HG03025 (cell line): ENCODE data around the gene KLHDC9.
"Not testable (repeated sequence)": the region's sequence is repeated elsewhere in the genome, so short reads cannot be mapped to it uniquely, and the experiment has no call there.

Experiments
- ATAC-seq: cut with Tn5 transposase; IDR thresholded peaks from one replicate; pipeline ENCODE4 v1.9.1; 2021; ENCODE audit warnings: mild to moderate bottlenecking, moderate library complexity; ENCODE audit not compliant: unreplicated experiment, low FRiP score

The KLHDC9 gene

GRCh38 chr1:161092621-161093028, 5.5 kb upstream of the KLHDC9 start:
- ATAC-seq: no peak

GRCh38 chr1:161094481-161094880, 3.7 kb upstream of the KLHDC9 start:
- ATAC-seq: no peak

GRCh38 chr1:161095230-161095629, 2.9 kb upstream of the KLHDC9 start:
- no peak for ATAC-seq

- ATAC-seq: no peak
These were observed 2.1 kb upstream of the KLHDC9 start for GRCh38 chr1:161096015-161096414.

- no peak for ATAC-seq
These were observed 1.6 kb upstream of the KLHDC9 start for GRCh38 chr1:161096530-161096929.

- no peak for ATAC-seq
These were observed 1.1 kb downstream of the KLHDC9 start for GRCh38 chr1:161099090-161099802.

GRCh38 chr1:161100556-161100955, 2.4 kb downstream of the KLHDC9 start:
- no peak for ATAC-seq

- ATAC-seq: no peak
These were observed 8.3 kb downstream of the KLHDC9 start for GRCh38 chr1:161106431-161106830.

- no peak for ATAC-seq
These were observed 13.0 kb downstream of the KLHDC9 start for GRCh38 chr1:161111117-161111516.

GRCh38 chr1:161111527-161111926, 13.4 kb downstream of the KLHDC9 start:
- no peak for ATAC-seq

- no peak for ATAC-seq
These were observed 15.8 kb downstream of the KLHDC9 start for GRCh38 chr1:161113915-161114314.

- no peak for ATAC-seq
These were observed 16.4 kb downstream of the KLHDC9 start for GRCh38 chr1:161114556-161114955.

GRCh38 chr1:161115132-161115711, 17.1 kb downstream of the KLHDC9 start:
- ATAC-seq: no peak

- ATAC-seq: not testable (repeated sequence)
These were observed 17.8 kb downstream of the KLHDC9 start for GRCh38 chr1:161115961-161116360.

- peak; percentile 70 for ATAC-seq
These were observed 19.8 kb downstream of the KLHDC9 start, which contains the start of the genes NIT1 and PFDN2 for GRCh38 chr1:161117759-161118581. Gene NIT1, plus strand, starts transcription at chr1:161118105. Its CDS starts 72 bp downstream, at chr1:161118177. Gene PFDN2, minus strand, starts transcription at chr1:161118037. Its CDS starts 11 bp downstream, at chr1:161118026.

GRCh38 chr1:161119092-161119903, 21.1 kb downstream of the KLHDC9 start:
- no peak for ATAC-seq

GRCh38 chr1:161121042-161121650, 23.0 kb downstream of the KLHDC9 start:
- ATAC-seq: no peak

GRCh38 chr1:161121834-161122233, 23.7 kb downstream of the KLHDC9 start:
- no peak for ATAC-seq

GRCh38 chr1:161122967-161123366, 24.8 kb downstream of the KLHDC9 start:
- ATAC-seq: no peak

- no peak for ATAC-seq
These were observed 29.5 kb downstream of the KLHDC9 start for GRCh38 chr1:161127649-161128048.
